IMR-90 (cell line): ENCODE measurements around the gene ARID4A. TPM values are rescaled to one million over a fixed set of nuclear protein-coding genes. Genes with fewer than 3 reads are reported as not detected.

Experiments used
- ATAC-seq: fragments of 200-7000 bp; cut with Tn5 transposase; 2 replicates; pipeline ENCODE4 v1.9.1; 2020; ENCODE audit warnings: low read depth, mild to moderate bottlenecking, moderate library complexity
- BruUV-seq: library from RNA; stranded (reverse); fragments of 400-500 nt; replicated peaks from 2 replicates; lab custom pipeline; 2021; lab: Mats Ljungman, UMichigan
- CTCF ChIA-PET: fragments of 300-600 bp; formaldehyde crosslinking; extraction: SDS; loops from one replicate; lab custom pipeline; 2021; ENCODE audit warnings: antibody characterized with exemption; lab: Yijun Ruan, JAX
- POLR2A ChIA-PET: fragments of 300-600 bp; sonication (Branson Sonifier 250); formaldehyde crosslinking; loops from one replicate; lab custom pipeline; 2022; ENCODE audit warnings: antibody characterized with exemption; ENCODE audit not compliant: unreplicated experiment; lab: Charles Lee
- DNase-seq: peaks from one replicate; pipeline ENCODE4 v3.0.0; 2013
- H2AFZ ChIP-seq: replicated peaks from 2 replicates; pipeline ENCODE3; 2013; ENCODE audit warnings: low read length, mild to moderate bottlenecking; ENCODE audit not compliant: poor library complexity
- H2AK5ac ChIP-seq: 2 replicates; pipeline ENCODE4 v1.6.1; 2013; ENCODE audit warnings: low read depth, low read length, inconsistent platforms
- H2AK9ac ChIP-seq: replicated peaks from 2 replicates; pipeline ENCODE3; 2013; ENCODE audit warnings: mild to moderate bottlenecking, low read depth, low read length, moderate library complexity; ENCODE audit not compliant: poor library complexity
- H2BK120ac ChIP-seq: 2 replicates; pipeline ENCODE4 v1.6.1; 2013; ENCODE audit warnings: low read depth, low read length, inconsistent platforms
- H2BK15ac ChIP-seq: 3 replicates; pipeline ENCODE4 v1.6.1; 2013; ENCODE audit warnings: low read depth, low read length, inconsistent platforms
- H2BK20ac ChIP-seq: 2 replicates; pipeline ENCODE4 v1.6.1; 2013; ENCODE audit warnings: low read depth, mild to moderate bottlenecking, inconsistent platforms, low read length, moderate library complexity
- H2BK5ac ChIP-seq: 2 replicates; pipeline ENCODE4 v1.6.1; 2013; ENCODE audit warnings: mild to moderate bottlenecking, low read depth, low read length, inconsistent platforms; ENCODE audit not compliant: poor library complexity, severe bottlenecking
- H3K14ac ChIP-seq: replicated peaks from 2 replicates; pipeline ENCODE4 v1.6.1; 2013; ENCODE audit warnings: low read depth, low read length, inconsistent platforms
- H3K18ac ChIP-seq: 2 replicates; pipeline ENCODE4 v1.6.1; 2013; ENCODE audit warnings: low read depth, low read length, control low read depth
- H3K23ac ChIP-seq: 2 replicates; pipeline ENCODE4 v1.6.1; 2013; ENCODE audit warnings: low read depth, low read length, inconsistent platforms
- H3K27ac ChIP-seq: 2 replicates; pipeline ENCODE4 v1.5.1; 2013; ENCODE audit warnings: mild to moderate bottlenecking, control low read depth, low read length; ENCODE audit not compliant: insufficient read depth
- H3K27me3 ChIP-seq: 2 replicates; pipeline ENCODE4 v1.6.1; 2013; ENCODE audit warnings: low read length; ENCODE audit not compliant: control insufficient read depth, insufficient read depth
- H3K36me3 ChIP-seq: 2 replicates; pipeline ENCODE4 v1.6.1; 2013; ENCODE audit warnings: low read length, mixed read lengths; ENCODE audit not compliant: control insufficient read depth, insufficient read depth
- H3K4ac ChIP-seq: 2 replicates; pipeline ENCODE4 v1.6.1; 2013; ENCODE audit warnings: low read depth, low read length, inconsistent platforms
- H3K4me1 ChIP-seq: 2 replicates; pipeline ENCODE4 v1.6.1; 2013; ENCODE audit warnings: low read length, mixed read lengths; ENCODE audit not compliant: control insufficient read depth, insufficient read depth
- H3K4me2 ChIP-seq: 2 replicates; pipeline ENCODE4 v1.6.1; 2013; ENCODE audit warnings: low read depth, mild to moderate bottlenecking, control low read depth, low read length, moderate library complexity
- H3K4me3 ChIP-seq: 2 replicates; pipeline ENCODE4 v1.5.1; 2013; ENCODE audit warnings: low read depth, mild to moderate bottlenecking, control low read depth, low read length, moderate library complexity; ENCODE audit not compliant: insufficient read depth
- H3K56ac ChIP-seq: 2 replicates; pipeline ENCODE4 v1.6.1; 2013; ENCODE audit warnings: low read length, inconsistent platforms; ENCODE audit not compliant: insufficient read depth; ENCODE audit errors: extremely low read depth
- H3K79me1 ChIP-seq, 2 experiments: 2 replicates each; pipeline ENCODE4 v1.6.1; 2013; ENCODE audit warnings: low read length in 2 of 2, inconsistent platforms in 1 of 2, low read depth in 1 of 2
- H3K9ac ChIP-seq: 2 replicates; pipeline ENCODE4 v1.6.1; 2013; ENCODE audit warnings: low read depth, low read length, control low read depth
- H3K9me1 ChIP-seq: 2 replicates; pipeline ENCODE4 v1.6.1; 2013; ENCODE audit warnings: low read length, inconsistent platforms; ENCODE audit not compliant: insufficient read depth
- H3K9me3 ChIP-seq: 2 replicates; pipeline ENCODE4 v1.6.1; 2013; ENCODE audit warnings: low read length; ENCODE audit not compliant: control insufficient read depth, insufficient read depth
- H4K20me1 ChIP-seq: 2 replicates; pipeline ENCODE4 v1.6.1; 2013; ENCODE audit warnings: low read length, inconsistent platforms; ENCODE audit not compliant: insufficient read depth
- H4K5ac ChIP-seq: 2 replicates; pipeline ENCODE4 v1.6.1; 2013; ENCODE audit warnings: mild to moderate bottlenecking, low read depth, low read length, control low read depth
- H4K8ac ChIP-seq, 2 experiments: 2 replicates each; pipeline ENCODE4 v1.6.1; 2013; ENCODE audit warnings: low read depth in 2 of 2, low read length in 2 of 2, control low read depth in 1 of 2, inconsistent platforms in 1 of 2
- H4K91ac ChIP-seq: 2 replicates; pipeline ENCODE4 v1.6.1; 2013; ENCODE audit warnings: low read depth, low read length, inconsistent platforms; ENCODE audit not compliant: insufficient read depth
- CHD1 ChIP-seq: IDR thresholded peaks from 2 replicates; pipeline ENCODE4 v1.6.1; 2012; ENCODE audit warnings: low read depth, low read length, improper control_type of control experiment
- SMC3 ChIP-seq: fragments of 150-350 bp; IDR thresholded peaks from 2 replicates; pipeline ENCODE4 v1.6.1; 2016; ENCODE audit warnings: low read depth, mild to moderate bottlenecking, antibody characterized with exemption, low read length, moderate library complexity
- WGBS, 2 experiments: methylation state at CpG; one replicate each; pipeline versions ENCODE4 v1.1.5 to v1.1.7; 2013; ENCODE audit warnings: missing lambda C conversion rate in 2 of 2; ENCODE audit not compliant: insufficient read length in 1 of 2; ENCODE audit errors: extremely low coverage in 2 of 2; 5-methylcytosine and 5-hydroxymethylcytosine counted together
- dilution Hi-C: fragments of 300-500 bp; cut with HindIII; formaldehyde crosslinking; loops from one replicate; pipeline ENCODE4 v1.14.3; 2018; ENCODE audit warnings: low sequenced_read_pairs; ENCODE audit not compliant: unreplicated experiment
- in situ Hi-C: fragments of 300-500 bp; cut with MboI; formaldehyde crosslinking; loops from 3 replicates; pipeline ENCODE4 v1.14.3; 2019; ENCODE audit warnings: low sequenced_read_pairs, inconsistent platforms, mixed read lengths
- intact Hi-C: fragments of 100-400 bp; cut with micrococcal nuclease; formaldehyde crosslinking; loops from 2 replicates; pipeline ENCODE4 v1.10.0; 2022
- polyA plus RNA-seq, 3 experiments: library from polyadenylated mRNA; depleted of rRNA; stranded (reverse); fragments of >200 nt; gene quantifications; 2 replicates each; pipeline ENCODE4 v1.2.3, GENCODE V29; 2012; ENCODE audit warnings: low replicate concordance in 1 of 3
- total RNA-seq: library from RNA; depleted of rRNA; stranded (reverse); fragments of >200 nt; gene quantifications from 2 replicates; pipeline ENCODE4 v1.2.3, GENCODE V29; 2012

Gene ARID4A
- total and polyA plus RNA-seq, 2 of the 4 experiments (the other 2 are of a cell fraction) = 3.3 to 3.8 TPM

GRCh38 chr14:58307597-58308316, 9.4 kb downstream of the ARID4A start:
- Histone ChIP-seq H3K14ac (no peak overlapping the region), H3K36me3 (peaks cover 8% of the 10 kb centered on the region; the same call in 1 of the 2 replicates), H3K27ac (no peak overlapping the region), H3K56ac (no peak overlapping the region), H3K18ac (no peak overlapping the region), H3K9ac (no peak overlapping the region), H4K5ac (no peak overlapping the region), H2BK120ac (no peak overlapping the region), H3K4me2 (no peak overlapping the region), H3K4me1 (no peaks in the 10 kb centered on the region), H3K9me3 (no peaks in the 10 kb centered on the region), H3K27me3 (no peaks in the 10 kb centered on the region), H3K9me1 (no peaks in the 10 kb centered on the region; the same call in 1 of the 2 replicates), H3K4me3 (no peak overlapping the region), H3K4ac (no peak overlapping the region), H4K8ac (no peak overlapping the region), H3K23ac (no peak overlapping the region), H4K91ac (no peak overlapping the region), H2BK5ac (no peak overlapping the region), H2AFZ (no peak overlapping the region), H4K20me1 (no peaks in the 10 kb centered on the region), H2BK20ac (no peak overlapping the region), H2BK15ac (no peak overlapping the region), H2AK5ac (no peak overlapping the region), H2AK9ac (no peak overlapping the region), H3K79me1 (peaks cover 3 to 6% of the 10 kb centered on the region in 2 experiments; a peak in 3 of 4 replicates)
- TF ChIP-seq CHD1 (no peak), SMC3 (no peak)
- ChIA-PET CTCF (no interaction called here), POLR2A (no interaction called here)
- dilution Hi-C loops (no loop called here), in situ Hi-C loops (no loop called here), intact Hi-C loops (no loop called here)
- DNase-seq (no peak), ATAC-seq (no peak)
- no TSS peak for BruUV-seq
- WGBS, 2 experiments = no CpG with 5 or more reads among the region's 8 CpGs
